AG04450 (cell line): ENCODE results near the gene PSMA4. TPM values are rescaled to one million over a fixed set of nuclear protein-coding genes. Genes with fewer than 3 reads are reported as not detected.
A peak's percentile ranks its signal among the peaks of the same experiment; 100 is the strongest.

Experiments
- CTCF ChIA-PET: fragments of 300-600, 350-600 bp; formaldehyde crosslinking; extraction: SDS; loops from one replicate; lab custom pipeline; 2022; ENCODE audit warnings: antibody characterized with exemption, inconsistent platforms; lab: Charles Lee
- POLR2A ChIA-PET: fragments of 350-600 bp; formaldehyde crosslinking; extraction: SDS; loops from one replicate; lab custom pipeline; 2021; ENCODE audit warnings: antibody characterized with exemption, inconsistent platforms; lab: Yijun Ruan, JAX
- DNase-seq: peaks from one replicate; pipeline ENCODE4 v3.0.0-alpha.2; 2011; ENCODE audit warnings: low read depth, low spot score
- H3K27ac ChIP-seq: one replicate; pipeline ENCODE4 v1.5.1; 2012; ENCODE audit warnings: low read depth, low read length, control low read depth
- H3K27me3 ChIP-seq: one replicate; pipeline ENCODE4 v1.6.0; 2012; ENCODE audit warnings: low read length; ENCODE audit not compliant: control insufficient read depth, insufficient read depth
- H3K4me3 ChIP-seq: 2 replicates; pipeline ENCODE4 v1.5.1; 2011; ENCODE audit warnings: mild to moderate bottlenecking, low read depth, low read length, control low read depth
- H3K9me3 ChIP-seq: 2 replicates; pipeline ENCODE4 v1.5.1; 2012; ENCODE audit warnings: low read length; ENCODE audit not compliant: control insufficient read depth, insufficient read depth
- CTCF ChIP-seq: IDR thresholded peaks from 2 replicates; pipeline ENCODE4 v1.5.1; 2011; ENCODE audit warnings: low read depth, low read length, control low read depth, inconsistent platforms
- polyA minus RNA-seq: library from RNA; depleted of rRNA, polyadenylated mRNA; stranded (reverse); fragments of >200 nt; gene quantifications from 2 replicates; pipeline ENCODE4 v1.2.3, GENCODE V29; 2011; rRNA and poly(A)+ RNA removed
- polyA plus RNA-seq: library from polyadenylated mRNA; depleted of rRNA; stranded (reverse); fragments of >200 nt; gene quantifications from 2 replicates; pipeline ENCODE4 v1.2.3, GENCODE V29; 2011; rRNA removed

The PSMA4 gene
- polyA plus RNA-seq (270 and 395 TPM in 2 replicates), polyA minus RNA-seq (45.7 and 85.6 TPM in 2 replicates)

GRCh38 chr15:78540141-78540870 lies at the start of gene PSMA4:
Gene PSMA4 (plus strand): TSS chr15:78540444. CDS start chr15:78541928, 1,484 bp downstream.
- ChIA-PET POLR2A (interaction anchor here (0.6 to 1.7 kb wide), 10 partner anchors 9 to 533 kb away, joined by 3 to 13 read pairs (median 3); partner anchors contain the start of genes CHRNA5 and IREB2), CTCF (interaction anchor here (0.5 to 1.2 kb wide), 6 partner anchors 10 to 241 kb away, joined by 3 to 7 read pairs (median 4); partner anchors contain the start of gene SKIC8)
- H3K9me3 ChIP-seq: no peaks in the 10 kb centered on the region; the same call in 1 of the 2 replicates
- peak within 1 kb of the TSS; percentile 89 for H3K27ac ChIP-seq
- peak within 1 kb of the TSS; percentile 90 for H3K4me3 ChIP-seq
- 0 out of 2 replicates have a peak, but pooled peaks have one; percentile 15 for TF ChIP-seq CTCF
- no peaks in the 10 kb centered on the region for H3K27me3 ChIP-seq
- peak; percentile 66 for DNase-seq

- Histone ChIP-seq H3K27me3 (no peaks in the 10 kb centered on the region), H3K4me3 (no peak overlapping the region), H3K27ac (no peak overlapping the region), H3K9me3 (no peaks in the 10 kb centered on the region)
- TF ChIP-seq CTCF: no peak
- ChIA-PET CTCF (no interaction called here), POLR2A (no interaction called here)
- no peak for DNase-seq
Measured at GRCh38 chr15:78492872-78493271, 47.4 kb upstream of the PSMA4 start.

GRCh38 chr15:78501857-78502256 lies 38.4 kb upstream of the PSMA4 start:
- ChIA-PET CTCF (no interaction called here), POLR2A (no interaction called here)
- no peak for TF ChIP-seq CTCF
- no peak for DNase-seq
- no peaks in the 10 kb centered on the region for H3K27me3 ChIP-seq
- H3K9me3 ChIP-seq: peaks cover 2% of the 10 kb centered on the region
- no peak overlapping the region for H3K4me3 ChIP-seq
- H3K27ac ChIP-seq: no peak overlapping the region

GRCh38 chr15:78502641-78503040 lies 37.6 kb upstream of the PSMA4 start:
- Histone ChIP-seq H3K4me3 (no peak overlapping the region), H3K27ac (no peak overlapping the region), H3K27me3 (no peaks in the 10 kb centered on the region), H3K9me3 (peaks cover 2% of the 10 kb centered on the region)
- ChIA-PET CTCF (no interaction called here), POLR2A (no interaction called here)
- TF ChIP-seq CTCF: no peak
- DNase-seq: no peak
